Spleen (tissue), 11 donors: ENCODE data around the gene COL5A1. TPM values are rescaled to one million over a fixed set of nuclear protein-coding genes. Genes with fewer than 3 reads are reported as not detected.

Experiments
- DNase-seq: peaks from one replicate; pipeline ENCODE4 v3.0.0-alpha.2; 2020
- H3K27ac ChIP-seq, 8 donors: fragments of 200-600 bp; sonication (generic) in 7 of 8; 1 replicate in 4 of 8; 2 replicates in 4 of 8; pipeline versions ENCODE4 v1.5.0 to v1.8.0; 2016 to 2021; ENCODE audit warnings: inconsistent platforms in 4 of 8, mild to moderate bottlenecking in 4 of 8, moderate library complexity in 1 of 8
- H3K27me3 ChIP-seq, 7 donors: fragments of 200-600 bp; sonication (generic) in 6 of 7; replicated peaks in 1 of 7; 1 replicate in 4 of 7; 2 replicates in 3 of 7; pipeline versions ENCODE4 v1.5.0 to v1.8.0; 2016 to 2021; ENCODE audit warnings: inconsistent platforms in 3 of 7, mild to moderate bottlenecking in 1 of 7
- H3K36me3 ChIP-seq, 6 donors: fragments of 200-600 bp; sonication (generic) in 5 of 6; 1 replicate in 4 of 6; 2 replicates in 2 of 6; pipeline versions ENCODE4 v1.5.0 to v1.8.0; 2016 to 2021; ENCODE audit warnings: inconsistent platforms in 2 of 6
- H3K4me1 ChIP-seq, 6 donors: fragments of 200-600 bp; sonication (generic) in 5 of 6; 1 replicate in 3 of 6; 2 replicates in 3 of 6; pipeline versions ENCODE4 v1.5.0 to v1.8.0; 2016 to 2021; ENCODE audit warnings: inconsistent platforms in 3 of 6
- H3K4me3 ChIP-seq, 8 donors: fragments of 200-600 bp; sonication (generic) in 7 of 8; 1 replicate in 4 of 8; 2 replicates in 4 of 8; pipeline versions ENCODE4 v1.5.0 to v1.8.0; 2016 to 2021; ENCODE audit warnings: inconsistent platforms in 4 of 8, mild to moderate bottlenecking in 4 of 8, moderate library complexity in 2 of 8
- H3K9me3 ChIP-seq, 8 donors: fragments of 200-600 bp; sonication (generic) in 7 of 8; 1 replicate in 4 of 8; 2 replicates in 4 of 8; pipeline versions ENCODE4 v1.5.0 to v1.8.0; 2016 to 2021; ENCODE audit warnings: inconsistent platforms in 4 of 8
- CTCF ChIP-seq, 11 experiments: fragments of 200-600 bp in 7 of 11; fragments of 450-650 bp in 4 of 11; sonication (generic) in 4 of 11; IDR thresholded peaks in 8 of 11; conservative IDR thresholded peaks in 3 of 11; 1 replicate in 7 of 11; 2 replicates in 4 of 11; pipeline versions ENCODE4 v1.4.0 to v1.8.0; 2016 to 2021; ENCODE audit warnings: antibody characterized with exemption in 11 of 11, inconsistent platforms in 4 of 11, mild to moderate bottlenecking in 1 of 11
- POLR2A ChIP-seq, 3 donors: fragments of 450-650 bp; IDR thresholded peaks; one replicate each; pipeline ENCODE4 v1.5.1; 2017; ENCODE audit warnings: antibody characterized with exemption in 3 of 3, mild to moderate bottlenecking in 1 of 3
- POLR2AphosphoS5 ChIP-seq, 3 donors: sonication (generic); formaldehyde crosslinking; IDR thresholded peaks; one replicate each; pipeline ENCODE4 v1.5.1; 2017; ENCODE audit warnings: antibody characterized with exemption in 3 of 3
- WGBS, 5 donors: extraction: QIAGEN DNeasy Blood & Tissue Kit in 3 of 5; methylation state at CpG; one replicate each; pipeline versions ENCODE4 v1.1.5 to v1.1.7; 2013 to 2018; 5-methylcytosine and 5-hydroxymethylcytosine counted together
- intact Hi-C: fragments of 100-400 bp; cut with DNase I; formaldehyde crosslinking; loops from one replicate; pipeline ENCODE4 v1.15.0; 2023; ENCODE audit warnings: low total_unique reads
- polyA plus RNA-seq, 3 donors: library from polyadenylated mRNA; stranded (reverse); fragments of 200-250 nt; gene quantifications; one replicate each; pipeline ENCODE4 v1.2.1, GENCODE V29; 2013
- total RNA-seq, 7 donors: library from RNA; depleted of rRNA in 3 of 7; stranded (reverse); fragments of >200 nt in 3 of 7; fragmentation: NEBNext Ultra II Directional in 4 of 7; extraction: Animal tissue kit (Norgen Biotek cat#: 25700) in 4 of 7; gene quantifications; one replicate each; pipeline versions ENCODE4 v1.1.0 to v1.2.1, GENCODE V29; 2016 to 2021
- donor health status: healthy with polysubstance abuse.
- donor health status: DM: no; HTN: no; CAD: no; lungs with moderate emphysema.
- donor health status: DM: no; HTN: no; CAD: no.
- donor health status: Bipolar disorder and iron deficiency.
- donor health status: healthy.
- donor health status: DM: no; HTN: no; CAD: no.
- donor health status: DM: yes; HTN: yes; CAD: no.

The COL5A1 gene
- total and polyA plus RNA-seq, 10 donors: 2.6 to 50.6 (median 23.7) TPM

- no peak for DNase-seq
- TF ChIP-seq POLR2A (IDR thresholded peaks at IDR 0.05): no peak
- no peak for TF ChIP-seq CTCF (IDR thresholded peaks at IDR 0.05 in 8 of 11, conservative IDR thresholded peaks at IDR 0.05 in 3 of 11)
- TF ChIP-seq POLR2AphosphoS5 (IDR thresholded peaks at IDR 0.05): no peak
- Histone ChIP-seq H3K9me3 (no peaks in the 10 kb centered on the region), H3K27me3 (peaks cover 0 to 12% (median 0%) of the 10 kb centered on the region in 7 donors), H3K36me3 (peaks cover 0 to 32% (median 0%) of the 10 kb centered on the region in 6 donors), H3K4me1 (no peaks in the 10 kb centered on the region), H3K4me3 (no peak overlapping the region), H3K27ac (no peak overlapping the region)
- WGBS, 5 donors: 81 to 94% (median 86%) methylated on average over 15 to 20 of the region's 20 CpGs
- intact Hi-C loops: no loop called here
Observed at GRCh38 chr9:134794663-134795370, 153.2 kb downstream of the COL5A1 start.

DNA sequence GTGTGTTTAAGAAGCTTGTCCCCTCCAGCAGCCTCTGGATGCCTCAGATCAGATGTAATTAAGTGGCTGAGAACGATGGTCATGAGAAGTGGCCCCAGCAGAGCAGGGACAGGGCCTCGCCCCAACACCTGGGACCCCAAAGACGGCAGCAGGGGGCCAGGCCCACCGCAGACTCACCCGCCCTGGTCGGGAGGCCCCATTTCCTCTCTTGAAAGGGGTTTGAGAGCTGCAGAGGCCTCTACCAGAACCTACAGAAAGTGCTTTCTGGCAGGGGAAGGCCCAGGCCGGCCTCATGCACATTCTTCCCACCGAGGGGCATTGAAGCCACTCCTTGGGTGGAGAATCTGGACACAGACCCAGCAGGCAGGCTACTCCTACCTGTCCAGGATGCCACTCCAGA, 153.8 kb downstream of the COL5A1 start:
- Histone ChIP-seq H3K9me3 (no peaks in the 10 kb centered on the region), H3K36me3 (peaks cover 0 to 32% (median 0%) of the 10 kb centered on the region in 6 donors), H3K4me3 (no peak overlapping the region), H3K4me1 (no peaks in the 10 kb centered on the region), H3K27me3 (peaks cover 0 to 12% (median 0%) of the 10 kb centered on the region in 7 donors), H3K27ac (no peak overlapping the region)
- DNase-seq: no peak
- 25 to 73% (median 36%) methylated on average over 6 to 8 of the region's 8 CpGs for WGBS, 5 donors
- no peak for TF ChIP-seq POLR2A (IDR thresholded peaks at IDR 0.05)
- TF ChIP-seq POLR2AphosphoS5 (IDR thresholded peaks at IDR 0.05): no peak
- TF ChIP-seq CTCF (IDR thresholded peaks at IDR 0.05 in 8 of 11, conservative IDR thresholded peaks at IDR 0.05 in 3 of 11): no peak
- intact Hi-C loops: no loop called here

DNA sequence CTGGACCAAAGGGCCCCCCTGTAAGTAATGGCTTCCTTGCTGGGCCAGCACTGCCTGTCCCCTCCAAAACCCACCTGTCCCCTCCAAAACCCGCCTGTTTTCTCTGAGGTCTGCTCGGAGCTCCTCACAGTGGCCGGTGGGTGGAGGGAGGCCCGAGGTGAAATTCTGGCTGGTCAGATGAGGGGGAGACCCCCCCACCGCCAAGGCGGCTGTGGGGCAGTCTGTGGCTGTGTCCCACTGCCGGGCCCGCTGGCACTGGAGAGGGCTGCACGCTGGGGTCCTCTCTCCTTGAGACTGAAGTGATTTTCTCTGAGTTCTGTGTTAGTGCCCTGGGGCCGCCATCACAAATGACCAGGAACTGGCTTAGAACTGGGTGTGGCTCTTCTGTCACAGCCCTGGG, 155.3 kb downstream of the COL5A1 start:
- Histone ChIP-seq H3K27ac (no peak overlapping the region), H3K36me3 (peaks cover 0 to 36% (median 0%) of the 10 kb centered on the region in 6 donors), H3K9me3 (no peaks in the 10 kb centered on the region), H3K27me3 (peaks cover 0 to 12% (median 0%) of the 10 kb centered on the region in 7 donors), H3K4me3 (no peak overlapping the region), H3K4me1 (no peaks in the 10 kb centered on the region)
- 69 to 96% (median 81%) methylated on average over 4 to 10 of the region's 10 CpGs for WGBS, 5 donors
- TF ChIP-seq POLR2AphosphoS5 (IDR thresholded peaks at IDR 0.05) (no peak), POLR2A (IDR thresholded peaks at IDR 0.05) (no peak), CTCF (IDR thresholded peaks at IDR 0.05 in 8 of 11, conservative IDR thresholded peaks at IDR 0.05 in 3 of 11) (no peak)
- DNase-seq: no peak
- intact Hi-C loops: no loop called here

- Histone ChIP-seq H3K4me3 (no peak overlapping the region), H3K27me3 (peaks cover 0 to 4% (median 0%) of the 10 kb centered on the region in 7 donors), H3K36me3 (peaks cover 0 to 53% (median 0%) of the 10 kb centered on the region in 6 donors), H3K27ac (no peak overlapping the region), H3K9me3 (no peaks in the 10 kb centered on the region), H3K4me1 (no peaks in the 10 kb centered on the region)
- TF ChIP-seq POLR2AphosphoS5 (IDR thresholded peaks at IDR 0.05): no peak
- TF ChIP-seq CTCF (IDR thresholded peaks at IDR 0.05 in 8 of 11, conservative IDR thresholded peaks at IDR 0.05 in 3 of 11): no peak
- no peak for TF ChIP-seq POLR2A (IDR thresholded peaks at IDR 0.05)
- intact Hi-C loops: no loop called here
- no peak for DNase-seq
- WGBS, 5 donors: 87 to 92% (median 89%) methylated on average over 25 of the region's 25 CpGs
Observed at GRCh38 chr9:134800791-134801339, 159.3 kb downstream of the COL5A1 start.
